LNCAP (cell line): ENCODE results near the gene SLC23A3.

Source experiments
- CTCF ChIP-seq: fragments of 450-650 bp; IDR thresholded peaks from 2 replicates; pipeline ENCODE4 v1.5.1; 2017; ENCODE audit warnings: mild to moderate bottlenecking

Gene SLC23A3, protein sequence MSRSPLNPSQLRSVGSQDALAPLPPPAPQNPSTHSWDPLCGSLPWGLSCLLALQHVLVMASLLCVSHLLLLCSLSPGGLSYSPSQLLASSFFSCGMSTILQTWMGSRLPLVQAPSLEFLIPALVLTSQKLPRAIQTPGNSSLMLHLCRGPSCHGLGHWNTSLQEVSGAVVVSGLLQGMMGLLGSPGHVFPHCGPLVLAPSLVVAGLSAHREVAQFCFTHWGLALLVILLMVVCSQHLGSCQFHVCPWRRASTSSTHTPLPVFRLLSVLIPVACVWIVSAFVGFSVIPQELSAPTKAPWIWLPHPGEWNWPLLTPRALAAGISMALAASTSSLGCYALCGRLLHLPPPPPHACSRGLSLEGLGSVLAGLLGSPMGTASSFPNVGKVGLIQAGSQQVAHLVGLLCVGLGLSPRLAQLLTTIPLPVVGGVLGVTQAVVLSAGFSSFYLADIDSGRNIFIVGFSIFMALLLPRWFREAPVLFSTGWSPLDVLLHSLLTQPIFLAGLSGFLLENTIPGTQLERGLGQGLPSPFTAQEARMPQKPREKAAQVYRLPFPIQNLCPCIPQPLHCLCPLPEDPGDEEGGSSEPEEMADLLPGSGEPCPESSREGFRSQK

GRCh38 chr2:219169930-219170654, at the start of gene SLC23A3:
SLC23A3 (minus strand) TSS chr2:219170029; CDS start chr2:219169984, 45 bp downstream.
- TF ChIP-seq CTCF: no peak

DNA sequence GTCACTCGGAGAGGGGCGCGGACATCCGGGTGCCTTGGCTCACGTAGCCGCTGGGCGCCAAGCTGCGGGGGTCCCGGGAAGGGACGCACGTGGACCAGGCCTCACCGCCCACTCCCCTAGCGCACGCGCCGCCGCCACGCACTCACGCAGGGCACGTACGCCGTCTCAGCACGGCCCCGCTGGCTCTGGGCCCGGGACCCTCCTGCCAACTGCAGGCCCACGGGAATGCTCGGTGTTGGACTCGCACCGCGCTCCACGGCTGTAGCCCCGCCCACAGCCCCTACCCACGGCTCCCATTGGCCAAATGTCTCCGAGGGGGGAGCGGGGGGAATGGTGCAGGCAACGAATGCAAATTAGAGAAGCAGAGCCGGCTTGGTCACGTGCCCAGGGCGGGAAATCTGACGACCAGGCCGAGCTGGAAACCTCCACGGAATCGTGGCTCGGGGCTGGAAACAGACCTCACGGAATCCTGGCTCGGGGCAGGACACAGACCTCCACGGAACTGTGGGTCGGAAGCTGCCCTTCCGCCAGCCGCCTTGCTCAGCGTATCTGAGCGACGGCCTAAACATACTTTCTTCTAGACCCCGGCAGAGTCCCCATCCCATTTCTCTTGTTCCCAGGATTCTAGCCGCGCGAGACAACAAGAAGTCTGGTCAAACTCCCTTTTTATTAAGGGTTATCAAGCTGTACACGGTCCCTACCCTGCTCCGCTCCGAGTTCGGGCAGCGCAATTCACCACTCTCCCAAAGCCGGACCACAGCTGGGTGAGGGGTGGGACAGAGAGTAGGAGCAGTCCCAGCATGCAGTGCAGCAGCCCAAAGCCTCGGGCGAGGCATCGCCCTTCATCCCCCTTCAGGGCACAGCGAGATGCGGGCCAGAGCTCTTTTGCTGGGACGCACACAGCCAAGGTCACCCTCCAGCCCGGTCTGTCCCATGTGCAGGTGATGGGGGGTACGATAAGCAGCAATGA, 49.2 kb upstream of the SLC23A3 start, which contains the start of gene ABCB6:
TSS of gene ABCB6 (minus strand) at position 227 of the 970 bp plus-strand sequence. CDS start 285 bp downstream, outside the sequence.
- no peak for TF ChIP-seq CTCF

GRCh38 chr2:219218217-219218731, 48.4 kb upstream of the SLC23A3 start:
- no peak for TF ChIP-seq CTCF

DNA sequence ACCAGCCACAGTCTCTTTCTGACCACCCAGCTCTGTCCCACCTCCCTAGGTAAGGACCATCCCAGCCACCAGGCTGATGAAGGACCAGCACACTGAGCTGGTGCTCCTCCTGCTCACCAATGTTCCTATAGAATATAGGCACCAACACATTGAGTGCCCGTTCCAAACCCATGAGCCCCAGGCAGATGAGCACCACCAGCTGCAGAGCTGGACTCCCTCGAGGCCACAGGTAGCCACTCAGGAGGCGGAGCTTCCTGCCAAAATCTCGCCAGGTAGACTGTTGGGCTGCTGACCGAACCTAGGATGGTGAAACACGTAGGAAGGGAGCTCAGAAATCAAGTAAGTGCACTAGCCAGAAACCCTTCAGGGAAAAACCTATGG, 46.7 kb upstream of the SLC23A3 start:
- TF ChIP-seq CTCF: no peak

DNA sequence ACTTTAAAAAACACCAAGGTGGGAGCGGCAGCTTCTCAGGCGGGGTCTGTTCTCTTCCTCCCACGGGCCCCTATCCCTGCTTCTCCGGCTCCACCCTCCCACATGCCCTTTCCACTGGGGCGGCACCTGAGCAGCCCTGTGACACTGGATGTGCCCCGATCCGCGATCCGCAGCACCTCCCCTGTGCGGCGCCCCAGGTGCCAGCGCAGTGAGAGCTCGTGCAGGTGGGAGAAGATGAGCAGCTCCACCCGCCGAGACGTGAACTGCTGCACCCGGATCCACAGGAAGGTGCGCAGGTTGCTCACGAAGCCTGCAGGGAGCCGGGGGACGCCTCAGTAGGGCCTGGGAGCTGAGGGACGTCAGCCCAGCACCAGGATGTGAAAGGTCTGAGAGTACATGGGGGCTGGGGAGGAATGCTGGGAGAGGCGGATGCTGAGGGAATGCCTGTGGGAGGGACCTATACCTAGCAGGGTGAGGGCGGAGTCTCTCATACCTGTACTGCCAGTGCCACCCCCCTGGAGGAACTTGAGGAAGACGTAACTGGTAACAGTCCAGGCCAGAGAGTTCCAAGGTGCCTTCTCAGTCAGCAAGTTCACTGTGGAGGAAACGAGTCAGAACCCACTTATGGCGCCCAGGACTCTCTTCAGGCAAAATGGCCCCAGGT, 46.2 kb upstream of the SLC23A3 start:
- no peak for TF ChIP-seq CTCF

- TF ChIP-seq CTCF: no peak
These were observed 45.0 kb upstream of the SLC23A3 start for GRCh38 chr2:219214786-219215185.
